Epithelial cell of esophagus (primary cell): Measurements from ENCODE around the gene VMP1.

Source experiments
- DNase-seq: peaks from one replicate; pipeline ENCODE4 v3.0.0; 2010; ENCODE audit warnings: low read depth
- H3K4me3 ChIP-seq: 2 replicates; pipeline ENCODE4 v1.5.1; 2011; ENCODE audit warnings: mild to moderate bottlenecking, low read length, control low read depth
- CTCF ChIP-seq: IDR thresholded peaks from 2 replicates; pipeline ENCODE4 v1.5.1; 2011; ENCODE audit warnings: low read depth, mild to moderate bottlenecking, low read length, control low read depth, inconsistent platforms; ENCODE audit not compliant: insufficient read depth; ENCODE audit errors: missing control alignments

VMP1 gene

DNA sequence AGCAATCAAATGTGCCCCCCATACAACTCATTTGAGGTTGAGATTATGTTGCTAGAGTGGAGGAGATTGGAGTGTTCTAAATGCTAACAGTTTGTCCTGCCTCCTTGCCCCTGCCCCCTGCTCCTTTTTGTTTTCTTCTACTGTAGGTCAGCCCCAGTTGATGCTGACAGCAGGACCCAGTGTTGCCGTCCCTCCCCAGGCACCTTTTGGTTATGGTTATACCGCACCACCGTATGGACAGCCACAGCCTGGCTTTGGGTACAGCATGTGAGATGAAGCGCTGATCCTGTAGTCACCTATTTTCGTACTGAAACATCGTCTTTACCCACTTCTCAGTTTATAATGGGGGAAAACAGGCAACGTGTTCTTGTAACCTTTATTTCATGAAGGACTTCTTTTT is 13.9 kb upstream of the VMP1 start:
- H3K4me3 ChIP-seq, result no peak overlapping the region
- DNase-seq, result no peak
- no peak for TF ChIP-seq CTCF

GRCh38 chr17:59694344-59694743 is 13.1 kb upstream of the VMP1 start:
- no peak overlapping the region for H3K4me3 ChIP-seq
- TF ChIP-seq CTCF, result no peak

GRCh38 chr17:59695945-59696681 is 11.3 kb upstream of the VMP1 start:
- no peak overlapping the region for H3K4me3 ChIP-seq
- DNase-seq, result no peak
- no peak for TF ChIP-seq CTCF

More at GRCh38 chr17:59694344-59694743, 13.1 kb upstream of the VMP1 start:
- DNase-seq, result no peak

DNA sequence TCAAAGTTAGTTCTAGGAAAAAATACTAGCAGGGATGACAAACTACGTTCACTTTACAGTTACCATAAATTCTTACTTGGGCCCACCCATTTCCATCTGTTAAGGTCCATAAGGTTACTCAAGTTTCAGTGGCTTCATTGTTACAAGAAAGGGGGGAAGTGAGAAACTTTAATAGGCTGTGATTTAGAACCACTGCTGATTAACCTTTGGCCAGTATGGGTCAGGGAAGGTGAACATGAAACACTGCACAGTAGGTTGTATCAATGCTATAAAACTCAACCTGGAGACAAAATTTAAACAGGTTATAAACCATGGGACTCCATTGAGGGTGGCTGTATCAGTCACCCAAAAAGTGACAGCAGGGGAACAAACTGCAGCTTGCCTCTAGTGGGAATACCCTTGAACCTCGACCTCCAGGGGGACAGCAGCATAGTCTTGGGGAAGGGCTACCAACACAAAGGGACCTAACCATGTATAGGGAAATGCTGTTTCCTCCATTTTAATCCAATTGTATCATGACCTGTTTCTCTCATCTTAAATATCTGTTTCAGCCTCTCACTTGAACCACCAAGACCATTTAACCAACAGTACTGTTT is 10.7 kb upstream of the VMP1 start:
- DNase-seq, result no peak
- H3K4me3 ChIP-seq, result no peak overlapping the region
- no peak for TF ChIP-seq CTCF

DNA sequence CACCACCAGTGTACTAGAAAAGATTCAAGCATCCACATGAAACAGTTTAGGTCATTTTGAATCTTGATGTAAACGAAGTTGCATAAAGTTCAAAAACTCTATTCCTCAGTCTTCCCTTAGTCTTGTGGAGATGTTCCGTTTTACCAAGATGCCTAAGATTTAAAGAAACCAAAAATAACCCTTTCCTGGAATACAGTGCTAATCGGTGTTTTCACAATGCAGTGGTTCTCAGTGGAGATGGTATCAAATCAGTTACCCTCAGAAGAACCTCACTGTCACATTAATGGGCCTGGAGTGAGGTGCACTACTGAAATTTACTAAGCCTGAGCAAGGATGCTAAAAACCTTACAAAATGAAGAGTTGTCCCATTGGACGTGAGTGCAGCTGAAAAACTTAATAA is 9.3 kb upstream of the VMP1 start:
- H3K4me3 ChIP-seq, result no peak overlapping the region
- TF ChIP-seq CTCF, result no peak
- DNase-seq, result no peak

- no peak for DNase-seq
- H3K4me3 ChIP-seq, result no peak overlapping the region
- TF ChIP-seq CTCF, result no peak
Measured at GRCh38 chr17:59699218-59699617, 8.2 kb upstream of the VMP1 start.

- TF ChIP-seq CTCF, result no peak
- no peak for DNase-seq
- H3K4me3 ChIP-seq, result no peak overlapping the region
Measured at GRCh38 chr17:59699786-59700185, 7.7 kb upstream of the VMP1 start.
